NCI-H1436 (cell line): ENCODE measurements around the gene SNCA.
A peak's percentile ranks its signal among the peaks of the same experiment; 100 is the strongest.

Experiments used
- DNase-seq: peaks from one replicate; lab custom pipeline; 2025; lab: John Stamatoyannopoulos, UW

The SNCA gene

GRCh38 chr4:89704651-89705395 is 132.1 kb downstream of the SNCA start:
- DNase-seq, result no peak

- no peak for DNase-seq
These were observed 133.0 kb downstream of the SNCA start for GRCh38 chr4:89703829-89704590.

GRCh38 chr4:89700766-89701423 is 136.1 kb downstream of the SNCA start:
- DNase-seq, result no peak

- no peak for DNase-seq
These were observed 151.3 kb downstream of the SNCA start for GRCh38 chr4:89685690-89686089.

- DNase-seq, result no peak
These were observed 151.7 kb downstream of the SNCA start for GRCh38 chr4:89685277-89685676.

- no peak for DNase-seq
These were observed 152.4 kb downstream of the SNCA start for GRCh38 chr4:89684536-89684935.

- DNase-seq, result no peak
These were observed 154.2 kb downstream of the SNCA start for GRCh38 chr4:89682808-89683207.

GRCh38 chr4:89681671-89682070 is 155.3 kb downstream of the SNCA start:
- no peak for DNase-seq

- peak; percentile 59 for DNase-seq
These were observed 155.7 kb downstream of the SNCA start for GRCh38 chr4:89681219-89681618.

GRCh38 chr4:89674876-89675459 is 162.0 kb downstream of the SNCA start:
- DNase-seq, result no peak
